DOHH2 (cell line): ENCODE data around the gene ABHD12.

Experiments
- EZH2phosphoT487 ChIP-seq: fragments of 200-600 bp; sonication (generic); IDR thresholded peaks from 2 replicates; pipeline ENCODE4 v1.6.1; 2017; ENCODE audit warnings: borderline replicate concordance, mild to moderate bottlenecking, antibody characterized with exemption, low read length, moderate library complexity, mixed read lengths
- TF ChIP-seq, protein P1 (sequence below): fragments of 200-600 bp; sonication (generic); IDR thresholded peaks from one replicate; pipeline ENCODE4 v1.5.1; 2014; ENCODE audit warnings: antibody characterized with exemption, mild to moderate bottlenecking, low read depth, low read length; ENCODE audit not compliant: poor library complexity, severe bottlenecking

DNA sequence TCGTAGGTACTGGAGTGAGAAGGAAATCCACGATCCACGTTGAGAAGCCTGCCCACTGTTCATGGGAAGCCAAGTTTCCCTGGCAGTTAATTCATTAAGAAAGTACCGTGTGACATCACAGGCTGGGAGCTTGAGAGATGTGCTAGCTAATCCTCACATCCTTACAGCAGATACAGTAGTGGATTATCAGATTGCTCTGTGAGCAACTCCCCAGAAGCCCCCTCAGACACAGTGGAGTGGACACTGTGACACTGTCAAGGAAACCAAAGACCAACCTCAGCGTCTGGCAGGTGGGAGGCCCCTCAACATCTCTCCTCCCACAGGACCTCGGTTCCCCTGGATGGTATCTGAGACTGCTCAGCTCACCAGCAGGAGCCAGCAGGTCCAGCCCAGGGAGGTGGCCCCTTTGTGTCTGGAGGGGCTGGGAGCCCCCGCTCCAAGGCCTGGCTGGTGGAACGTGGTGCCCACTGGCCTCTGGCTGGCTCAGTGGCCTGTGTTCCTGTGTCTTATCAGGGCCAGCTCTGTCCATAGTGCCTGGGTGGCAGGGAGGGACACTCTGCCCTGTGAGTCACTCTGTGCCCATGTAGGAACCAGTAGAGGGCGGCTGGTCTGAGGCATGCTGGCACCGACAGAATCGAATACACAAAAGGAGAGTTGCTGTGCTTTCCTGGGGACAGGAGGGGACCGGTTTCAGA, 135.5 kb downstream of the ABHD12 start:
- TF ChIP-seq, protein P1, sequence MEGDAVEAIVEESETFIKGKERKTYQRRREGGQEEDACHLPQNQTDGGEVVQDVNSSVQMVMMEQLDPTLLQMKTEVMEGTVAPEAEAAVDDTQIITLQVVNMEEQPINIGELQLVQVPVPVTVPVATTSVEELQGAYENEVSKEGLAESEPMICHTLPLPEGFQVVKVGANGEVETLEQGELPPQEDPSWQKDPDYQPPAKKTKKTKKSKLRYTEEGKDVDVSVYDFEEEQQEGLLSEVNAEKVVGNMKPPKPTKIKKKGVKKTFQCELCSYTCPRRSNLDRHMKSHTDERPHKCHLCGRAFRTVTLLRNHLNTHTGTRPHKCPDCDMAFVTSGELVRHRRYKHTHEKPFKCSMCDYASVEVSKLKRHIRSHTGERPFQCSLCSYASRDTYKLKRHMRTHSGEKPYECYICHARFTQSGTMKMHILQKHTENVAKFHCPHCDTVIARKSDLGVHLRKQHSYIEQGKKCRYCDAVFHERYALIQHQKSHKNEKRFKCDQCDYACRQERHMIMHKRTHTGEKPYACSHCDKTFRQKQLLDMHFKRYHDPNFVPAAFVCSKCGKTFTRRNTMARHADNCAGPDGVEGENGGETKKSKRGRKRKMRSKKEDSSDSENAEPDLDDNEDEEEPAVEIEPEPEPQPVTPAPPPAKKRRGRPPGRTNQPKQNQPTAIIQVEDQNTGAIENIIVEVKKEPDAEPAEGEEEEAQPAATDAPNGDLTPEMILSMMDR = no peak
- no peak for TF ChIP-seq EZH2phosphoT487
